LoVo (cell line): ENCODE results near the gene GALNT7.
"Not testable (repeated sequence)": the region's sequence is repeated elsewhere in the genome, so short reads cannot be mapped to it uniquely, and the experiment has no call there.

Experiments used
- DNase-seq: peaks from one replicate; pipeline ENCODE4 v3.0.0-alpha.2; 2016; ENCODE audit warnings: low spot score

Gene GALNT7

GRCh38 chr4:173195109-173195508, 26.5 kb downstream of the GALNT7 start:
- DNase-seq = no peak

DNA sequence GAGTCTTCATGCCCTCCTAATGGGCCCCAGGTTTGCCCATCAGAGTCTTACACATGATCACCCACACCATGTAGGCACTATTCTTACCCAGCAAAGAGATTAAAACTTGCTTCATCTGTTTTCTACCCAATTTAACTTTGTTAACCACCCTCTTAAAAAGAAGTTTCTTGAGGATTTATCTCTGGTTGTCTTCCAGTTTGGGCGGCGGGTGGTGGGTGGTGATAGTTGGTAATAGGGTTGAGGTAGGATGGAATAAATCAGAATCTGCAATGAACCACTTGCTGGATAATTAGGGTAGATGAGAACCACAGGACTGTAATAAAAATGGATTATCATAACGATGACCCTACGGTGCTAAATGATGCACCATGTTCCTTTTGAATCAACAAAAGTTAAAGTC, 30.9 kb downstream of the GALNT7 start:
- no peak for DNase-seq

DNA sequence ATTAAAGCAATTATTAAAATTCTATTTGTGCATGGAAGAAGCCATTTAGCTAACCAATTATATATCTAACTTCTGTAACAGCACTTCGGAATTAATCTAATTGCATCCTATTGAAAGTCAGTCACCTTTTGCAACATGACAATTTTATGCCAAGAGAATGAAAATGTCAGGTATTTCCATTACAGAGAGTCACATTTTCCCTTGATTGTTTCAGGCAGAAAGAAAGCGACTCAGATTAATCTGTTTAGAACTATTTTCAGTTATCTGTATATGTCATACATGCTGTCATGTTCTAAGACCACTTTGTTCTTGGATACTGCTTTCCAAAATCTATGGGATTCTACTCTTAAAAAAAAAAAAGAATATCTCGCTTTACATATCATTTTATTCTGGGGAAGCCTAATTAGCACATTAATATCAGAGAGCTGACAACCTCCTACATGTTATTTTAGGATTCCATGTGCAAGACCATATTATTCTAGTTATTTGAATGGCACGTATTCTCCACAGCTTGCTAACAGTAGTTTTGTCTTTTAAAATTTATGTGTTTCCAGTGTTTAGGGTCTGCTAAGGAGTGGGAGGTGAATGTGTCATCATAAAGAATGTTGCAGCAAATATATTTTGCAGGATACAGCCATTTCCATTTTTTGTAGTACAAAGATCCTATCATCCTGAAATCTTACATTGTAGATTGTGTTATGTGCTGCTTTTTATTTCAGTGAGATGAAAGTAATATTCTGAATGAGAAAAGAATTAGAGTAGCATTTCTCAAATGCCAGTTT, 31.7 kb downstream of the GALNT7 start:
- DNase-seq = no peak

DNA sequence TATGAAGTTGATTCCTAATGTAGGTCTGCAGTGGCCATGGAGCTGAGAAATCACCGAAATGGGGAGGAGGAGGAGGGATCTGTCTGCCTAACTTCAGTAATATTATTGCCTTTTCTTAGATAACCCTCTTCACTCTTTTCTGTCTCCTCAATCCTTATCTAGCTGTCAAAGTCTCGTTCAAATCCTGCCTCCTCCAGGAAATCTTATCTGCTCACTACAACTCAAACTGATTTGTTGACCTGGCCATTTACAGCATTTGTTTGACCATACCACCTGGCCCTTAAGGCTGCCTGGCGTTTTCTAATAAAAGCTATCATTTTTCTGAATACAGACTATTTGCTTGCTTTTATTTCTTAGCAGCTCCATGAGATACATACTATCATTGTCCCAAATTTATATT, 33.8 kb downstream of the GALNT7 start:
- DNase-seq = no peak

- DNase-seq = no peak
Measured at GRCh38 chr4:173205656-173206055, 37.0 kb downstream of the GALNT7 start.

DNA sequence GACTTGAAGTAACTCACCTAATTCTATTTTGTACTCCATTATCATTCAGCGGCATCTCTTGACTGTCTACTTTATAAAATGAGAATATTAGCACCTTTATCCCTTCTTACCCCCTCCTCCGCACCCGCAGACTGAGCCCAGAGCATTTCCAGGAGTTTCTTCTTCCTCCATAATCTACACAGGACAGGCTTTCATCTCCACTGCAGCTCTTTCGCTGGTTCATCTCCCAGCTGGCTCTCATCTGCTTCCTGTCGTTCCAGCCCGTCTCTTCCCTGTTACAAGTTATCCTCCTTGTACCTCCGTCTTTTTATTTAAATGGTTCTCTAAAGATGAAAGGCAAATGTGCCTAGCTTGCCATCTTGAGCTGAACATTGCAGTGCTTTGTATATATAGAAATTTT, 39.8 kb downstream of the GALNT7 start:
- DNase-seq = no peak

- no peak for DNase-seq
Measured at GRCh38 chr4:173211222-173211621, 42.6 kb downstream of the GALNT7 start.

DNA sequence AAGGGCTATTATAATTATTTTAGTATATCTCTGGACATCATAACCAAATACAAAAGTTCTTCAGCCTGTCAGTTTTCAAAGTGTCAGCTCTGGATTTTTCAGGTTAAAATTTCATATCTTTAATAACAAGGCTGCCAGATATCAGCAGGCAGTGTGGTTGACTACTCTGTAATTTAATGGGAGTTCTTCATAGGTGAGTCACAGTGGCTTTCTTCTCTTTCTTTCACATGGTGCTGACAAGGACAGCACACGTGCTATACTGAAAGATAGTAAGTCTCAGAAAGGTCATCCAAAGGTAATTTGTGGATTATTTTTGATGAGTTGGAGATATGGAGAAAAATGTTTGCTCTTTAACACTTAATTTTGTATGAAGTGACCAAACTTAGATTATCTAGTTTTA, 43.2 kb downstream of the GALNT7 start:
- DNase-seq = peak; percentile 84

DNA sequence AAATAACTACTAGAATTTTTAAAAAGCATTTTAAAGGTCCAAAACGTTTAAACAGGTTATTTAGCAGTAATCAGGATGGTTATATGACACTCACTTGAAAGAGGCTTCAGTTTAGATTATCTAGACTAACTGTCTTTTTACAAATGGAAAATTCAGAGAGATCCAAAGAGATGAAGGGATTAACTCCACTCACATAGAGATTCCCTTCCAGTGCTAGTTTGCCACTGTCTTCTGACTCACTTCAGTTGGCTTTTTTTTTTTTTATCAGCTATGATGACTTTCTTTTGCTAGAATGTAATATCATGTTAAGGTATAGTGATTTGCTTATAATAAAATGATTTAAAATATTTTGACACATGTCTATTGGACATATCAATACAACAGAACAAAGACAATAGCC, 43.8 kb downstream of the GALNT7 start:
- DNase-seq = no peak

DNA sequence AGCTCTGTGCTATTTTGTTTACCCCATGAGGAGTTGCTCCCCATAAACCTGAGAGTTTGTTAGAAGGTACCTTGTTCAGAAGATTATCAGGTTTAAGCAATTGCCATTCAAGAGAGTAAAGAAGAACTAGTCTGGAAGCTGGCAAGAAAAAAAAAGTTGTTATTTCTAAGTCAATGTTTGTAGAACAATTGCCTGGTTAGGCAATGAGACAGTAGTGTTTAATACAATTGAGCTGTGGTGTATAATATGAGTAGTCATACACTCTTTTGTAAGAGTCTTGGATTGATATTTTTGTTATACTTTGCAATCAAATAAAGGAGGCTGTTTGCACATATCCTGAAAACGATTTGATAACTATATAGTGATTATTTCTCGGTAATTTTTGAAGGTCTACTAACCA, 44.7 kb downstream of the GALNT7 start:
- no peak for DNase-seq

DNA sequence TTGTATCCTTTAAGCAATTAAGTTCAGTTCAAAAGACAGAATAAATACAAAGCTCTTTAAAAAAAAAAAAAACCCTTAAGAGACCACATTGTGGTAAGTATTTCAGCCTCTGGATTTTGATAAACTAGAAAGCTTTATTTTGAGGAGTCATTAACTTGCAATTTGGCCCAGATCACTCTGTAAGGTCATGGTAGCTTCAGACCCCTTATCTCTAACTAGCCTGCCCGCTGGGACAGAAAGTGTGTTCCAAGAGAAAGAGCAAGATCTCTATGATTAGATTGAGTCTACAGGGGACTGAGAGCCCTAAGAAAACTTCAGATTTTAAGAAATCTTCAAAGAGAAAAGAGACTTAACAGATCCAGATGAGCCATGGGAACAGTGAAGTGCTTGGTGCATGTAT, 45.6 kb downstream of the GALNT7 start:
- no peak for DNase-seq

DNA sequence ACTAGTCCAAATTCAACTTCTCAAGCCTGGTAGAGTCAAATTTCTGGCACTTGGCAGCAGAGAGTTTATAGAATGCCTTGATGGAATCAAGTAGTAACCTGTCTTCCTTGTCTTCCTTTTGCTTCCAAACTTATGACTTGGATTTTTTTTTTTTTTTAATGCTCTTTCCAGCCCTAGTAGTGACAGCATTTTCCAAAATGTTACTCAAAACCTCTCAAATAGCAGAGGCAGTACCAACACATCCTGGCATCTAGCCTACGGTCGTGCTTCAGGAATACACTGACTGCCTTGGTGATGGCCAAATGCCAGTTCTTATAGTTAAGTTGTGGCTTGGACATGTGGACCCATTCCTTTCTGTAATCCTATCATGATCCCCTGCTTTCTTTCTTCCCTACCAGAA, 46.0 kb downstream of the GALNT7 start:
- no peak for DNase-seq

DNA sequence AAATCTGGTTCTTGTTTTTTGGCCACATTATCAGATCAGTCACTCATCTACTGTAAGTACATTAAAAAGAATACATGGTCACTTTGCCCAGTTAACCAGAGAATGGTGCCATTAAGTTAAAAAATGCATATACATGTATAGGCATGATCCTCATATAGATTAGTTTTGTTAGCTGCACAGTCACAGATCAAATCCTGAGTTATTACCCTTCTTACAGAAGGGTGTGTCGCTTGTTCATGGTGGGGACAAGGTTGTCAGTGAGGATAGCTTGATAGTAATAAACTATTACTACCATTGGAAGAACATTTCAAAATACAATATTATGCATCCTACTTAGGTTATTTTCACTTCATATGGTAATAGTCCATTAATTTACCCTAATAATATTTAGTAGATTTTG, 48.5 kb downstream of the GALNT7 start:
- no peak for DNase-seq

- peak; percentile 26 for DNase-seq
Measured at GRCh38 chr4:173217727-173218126, 49.1 kb downstream of the GALNT7 start.

- DNase-seq = peak; percentile 79
Measured at GRCh38 chr4:173218411-173219125, 50.0 kb downstream of the GALNT7 start.

GRCh38 chr4:173219126-173219437, 50.5 kb downstream of the GALNT7 start:
- not testable (repeated sequence) for DNase-seq

GRCh38 chr4:173223743-173224142, 55.1 kb downstream of the GALNT7 start:
- no peak for DNase-seq

- DNase-seq = no peak
Measured at GRCh38 chr4:173226401-173226888, 57.8 kb downstream of the GALNT7 start.

DNA sequence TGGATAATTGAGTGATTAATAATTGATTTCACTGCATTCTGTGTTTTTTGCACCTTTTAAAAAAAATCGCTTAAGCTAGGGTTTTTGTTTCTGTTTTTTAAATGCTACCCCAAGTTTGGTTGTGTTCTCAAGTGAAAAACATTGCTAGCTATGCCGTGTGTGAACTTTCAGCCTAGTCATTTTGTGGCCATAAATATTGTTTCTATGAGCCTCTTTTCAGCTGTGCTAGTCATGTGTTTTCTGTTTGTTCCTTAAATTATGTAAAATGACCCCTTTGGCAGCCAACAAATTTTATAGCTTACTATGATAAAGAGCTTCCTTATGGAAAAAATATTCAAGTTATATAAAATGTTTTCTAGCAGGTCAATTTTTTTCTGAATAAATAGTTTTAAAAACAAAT, 59.1 kb downstream of the GALNT7 start:
- no peak for DNase-seq

GRCh38 chr4:173230062-173230461, 61.5 kb downstream of the GALNT7 start:
- DNase-seq = no peak

- DNase-seq = no peak
Measured at GRCh38 chr4:173231916-173232315, 63.3 kb downstream of the GALNT7 start.

GRCh38 chr4:173233857-173234256, 65.2 kb downstream of the GALNT7 start:
- no peak for DNase-seq

DNA sequence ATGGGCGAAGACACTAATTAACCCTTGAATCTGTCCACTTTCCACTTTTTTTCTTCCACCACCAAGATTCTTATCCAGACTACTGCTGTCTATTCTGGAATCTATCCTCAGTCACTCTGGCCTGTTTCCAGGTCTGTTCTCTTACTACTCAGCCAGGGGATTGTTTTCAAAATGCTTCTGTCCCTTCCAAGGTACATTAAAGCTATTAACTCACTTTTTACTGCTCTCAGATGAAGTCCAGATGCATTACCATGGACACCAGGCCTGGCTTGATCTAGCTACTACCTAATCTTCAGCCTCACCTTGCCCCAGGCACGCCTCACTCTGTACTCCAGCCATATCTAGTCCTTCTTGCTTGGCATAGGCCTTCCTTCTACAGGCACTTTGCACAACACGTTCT, 66.4 kb downstream of the GALNT7 start:
- DNase-seq = no peak

GRCh38 chr4:173236301-173236700, 67.7 kb downstream of the GALNT7 start:
- DNase-seq = no peak
